Measurements from ENCODE around the gene CCNL1.

The CCNL1 gene

DNA sequence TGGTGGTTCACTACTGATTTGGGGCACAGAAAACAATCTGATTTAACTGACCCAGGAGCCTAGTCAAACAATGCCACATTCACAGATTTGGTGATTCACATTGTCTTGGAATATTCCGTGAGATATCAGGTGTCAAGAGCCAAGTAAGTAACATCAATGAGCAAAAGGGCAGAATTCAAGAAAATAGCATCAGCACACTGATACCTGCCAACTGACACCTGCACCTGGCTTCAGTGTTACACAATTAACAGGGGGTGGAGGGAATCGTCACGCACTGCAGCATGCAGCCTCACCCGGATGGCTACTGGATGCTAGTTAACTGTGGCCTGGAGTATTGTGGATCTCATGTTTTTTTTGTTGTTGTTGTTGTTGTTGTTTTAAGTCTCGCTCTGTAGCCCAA, 17.6 kb downstream of the CCNL1 start:
- DNase-seq = no peak

DNA sequence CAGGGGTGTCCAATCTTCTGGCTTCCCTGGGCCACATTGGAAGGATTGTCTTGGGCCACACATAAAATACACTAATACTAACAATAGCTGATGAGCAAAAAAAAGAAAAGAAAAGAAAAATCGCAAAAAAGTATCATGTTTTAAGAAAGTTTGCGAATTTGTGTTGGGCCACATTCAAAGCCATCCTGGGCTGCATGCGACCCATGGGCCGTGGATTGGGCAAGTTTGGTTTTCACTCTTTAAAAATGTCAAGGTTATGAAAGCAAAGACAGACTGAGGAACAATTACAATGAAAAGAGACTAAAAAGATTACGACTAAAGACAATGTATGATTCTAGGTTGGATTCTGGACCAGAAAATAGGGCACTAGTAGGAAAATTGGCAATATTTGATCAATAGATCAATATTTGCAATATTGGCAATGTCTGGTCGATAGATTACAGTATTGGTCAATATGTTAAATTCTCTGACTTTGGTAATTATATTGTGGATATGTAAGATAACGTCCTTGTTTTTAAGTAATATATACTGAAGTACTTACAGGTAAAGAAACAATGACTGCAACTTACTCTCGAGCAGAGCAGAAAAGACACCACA, 19.9 kb downstream of the CCNL1 start:
- DNase-seq = no peak

DNA sequence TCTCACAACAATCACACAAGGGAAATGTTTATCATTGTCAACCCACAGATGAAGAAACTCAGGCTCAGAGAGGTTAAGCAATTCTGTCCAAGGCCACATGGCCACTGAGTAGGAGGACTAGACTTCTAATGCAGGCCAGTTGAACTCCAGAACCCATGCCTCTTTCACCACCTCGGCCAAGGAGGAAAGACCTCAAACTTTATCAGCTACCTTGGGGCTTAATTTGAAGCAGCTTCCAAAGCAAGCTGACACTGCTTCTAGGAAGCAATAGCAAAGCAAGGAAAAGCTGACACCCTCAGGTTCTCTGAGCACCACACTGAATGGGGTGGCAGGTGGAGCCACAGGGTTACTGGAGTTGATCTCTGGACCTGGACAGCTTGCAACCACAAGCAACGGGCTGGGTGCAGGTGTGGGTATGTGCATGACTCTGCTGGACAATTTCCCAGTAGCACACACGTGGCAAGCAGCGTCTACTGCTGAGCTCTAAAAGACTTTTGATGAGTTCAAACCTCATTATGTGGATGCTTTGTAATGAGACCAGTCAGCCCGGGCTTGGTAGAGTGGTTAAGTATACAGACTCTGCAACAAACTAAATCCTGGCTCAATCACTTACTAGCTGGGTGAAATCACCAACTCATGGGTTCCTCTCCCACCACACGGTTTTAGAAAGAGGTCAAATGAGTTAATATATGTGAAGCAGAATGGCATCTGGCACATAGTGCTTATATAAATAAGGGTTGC, 23.1 kb downstream of the CCNL1 start:
- DNase-seq = no peak

DNA sequence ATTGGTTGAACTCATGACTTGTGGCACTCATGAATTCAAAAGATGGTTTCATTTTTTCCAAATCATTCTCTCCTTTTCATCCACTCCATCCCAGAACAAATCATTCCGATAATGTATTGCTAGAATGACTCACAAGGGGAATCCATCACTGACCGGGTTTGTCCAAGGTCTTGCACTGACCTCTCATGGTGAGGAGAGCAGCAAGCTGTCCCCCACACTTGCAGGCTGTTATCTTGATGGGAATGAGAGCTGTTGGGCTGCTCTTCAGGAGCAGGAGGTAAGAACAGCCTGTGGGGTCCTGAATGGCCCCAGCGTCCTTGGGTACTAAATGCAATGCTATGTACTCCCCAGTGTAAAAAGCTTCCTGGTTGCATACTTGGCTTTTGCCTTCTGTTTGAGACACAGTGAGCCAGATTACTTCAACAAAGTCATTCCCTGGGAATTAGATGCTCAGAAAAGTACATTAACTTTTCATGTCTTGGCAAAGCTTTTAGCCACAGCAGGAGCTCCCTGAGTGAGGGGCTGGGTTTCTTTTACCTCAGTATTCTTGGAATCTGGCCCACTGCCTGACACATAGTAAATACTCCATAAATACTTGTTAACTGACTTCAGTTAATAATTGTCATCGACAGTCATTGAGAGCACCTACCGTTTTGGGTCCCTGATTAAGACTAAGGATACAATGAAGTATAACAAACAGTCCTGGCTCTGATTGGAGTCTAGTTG, 24.1 kb downstream of the CCNL1 start:
- no peak for DNase-seq

DNA sequence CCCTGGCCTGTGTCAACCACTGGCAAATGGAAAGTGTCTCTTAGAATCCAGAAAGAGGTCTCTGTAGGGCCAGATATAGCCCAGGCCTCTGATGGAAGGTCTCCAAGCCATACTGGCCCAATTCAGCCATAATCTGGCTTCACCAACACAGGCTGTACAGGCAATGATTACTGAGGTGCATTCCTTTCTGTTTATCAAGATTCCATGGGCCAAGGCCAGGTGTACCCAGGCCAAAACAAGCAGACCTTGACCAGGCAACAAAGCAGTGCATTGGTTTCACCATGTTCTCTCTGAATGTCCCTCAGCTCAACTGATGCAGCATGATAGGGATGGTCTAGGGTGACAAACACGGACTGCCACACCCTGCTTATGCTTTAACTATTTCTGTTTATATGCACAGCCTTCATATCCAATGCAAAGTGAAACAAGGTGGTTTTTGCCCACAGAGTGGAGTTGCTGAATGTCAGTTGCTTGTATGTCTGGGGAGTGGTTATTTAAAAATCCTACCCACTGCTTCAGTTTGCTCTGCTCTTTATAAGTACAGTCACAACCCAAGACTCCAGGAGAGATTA, 25.2 kb downstream of the CCNL1 start:
- DNase-seq = no peak

DNA sequence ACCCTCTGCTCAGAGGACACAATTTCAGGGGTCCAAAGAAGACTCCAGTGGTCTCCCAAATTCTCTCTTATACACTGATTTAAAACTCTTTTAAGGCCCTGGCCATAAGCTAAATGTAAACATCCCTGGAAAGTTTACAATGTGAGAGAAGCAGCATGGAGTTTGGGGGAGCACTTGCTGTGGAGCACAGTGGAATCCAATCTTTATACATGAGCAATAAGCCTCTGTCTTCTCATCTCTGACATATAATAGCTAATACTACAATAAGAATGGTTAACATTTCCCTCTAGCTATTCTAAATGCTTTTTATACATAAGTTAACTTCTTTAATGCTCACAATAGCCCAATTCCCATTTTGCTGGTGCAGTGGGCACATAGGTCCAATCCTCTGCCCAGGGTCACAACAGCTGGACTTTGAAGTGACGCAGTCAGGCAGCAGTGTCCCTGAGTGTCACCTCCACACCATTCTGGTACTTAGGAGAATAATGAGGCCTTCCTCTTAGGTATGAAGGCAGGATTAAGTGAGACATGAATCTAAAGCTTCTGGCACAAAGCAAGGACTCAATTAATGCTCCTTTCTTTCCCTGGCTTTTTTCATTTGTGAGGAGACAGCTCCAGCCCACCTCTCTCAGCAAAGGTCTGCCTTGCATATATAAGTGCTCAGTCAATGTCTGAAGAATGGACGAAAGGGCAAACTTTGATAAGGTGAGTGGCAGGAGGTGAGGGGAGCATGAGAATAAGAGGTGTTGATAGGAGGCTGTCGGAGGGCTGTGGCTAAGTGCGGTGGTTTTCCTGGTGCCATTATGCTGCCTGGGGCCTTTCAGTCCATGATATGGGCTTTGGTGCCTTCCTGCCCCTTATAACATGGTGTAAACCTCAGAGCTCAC, 26.3 kb downstream of the CCNL1 start:
- DNase-seq = no peak

DNA sequence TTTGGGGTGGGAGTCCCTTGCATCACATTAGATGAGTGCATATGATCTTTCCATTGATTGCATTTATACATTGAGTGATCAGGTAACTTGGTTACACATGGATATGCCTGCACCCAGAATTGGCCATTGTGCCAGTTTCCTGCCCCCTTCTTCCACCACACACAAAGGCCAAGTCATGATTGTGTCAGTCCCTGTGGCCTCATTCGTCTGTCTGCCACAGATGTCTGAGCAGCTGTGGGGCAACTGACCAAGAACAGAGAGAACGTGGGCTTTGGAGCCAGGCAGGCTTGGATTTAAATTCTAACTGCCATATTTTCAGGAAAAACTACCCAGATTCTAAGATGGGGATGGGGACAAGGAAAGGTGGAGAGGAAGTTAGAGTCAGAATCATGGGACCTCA, 27.0 kb downstream of the CCNL1 start:
- no peak for DNase-seq

DNA sequence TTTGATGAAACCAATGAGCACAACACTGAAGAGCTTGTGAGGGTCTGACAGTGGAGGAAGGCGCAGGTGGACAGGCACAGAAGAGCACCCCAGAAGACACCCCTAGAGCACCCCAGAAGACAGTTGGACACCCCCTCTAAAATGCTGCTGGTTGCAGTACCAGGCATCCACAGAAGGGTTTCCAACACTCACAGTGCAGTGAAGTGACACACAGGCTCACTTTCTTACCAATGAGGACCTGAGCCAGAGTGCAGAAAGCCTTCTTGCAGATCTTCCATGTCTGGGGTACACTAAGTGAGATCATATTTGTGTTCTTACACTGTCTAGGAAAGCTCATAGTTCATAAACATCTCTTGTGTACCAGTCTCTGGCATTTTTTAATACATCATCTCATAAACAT, 27.6 kb downstream of the CCNL1 start:
- no peak for DNase-seq

DNA sequence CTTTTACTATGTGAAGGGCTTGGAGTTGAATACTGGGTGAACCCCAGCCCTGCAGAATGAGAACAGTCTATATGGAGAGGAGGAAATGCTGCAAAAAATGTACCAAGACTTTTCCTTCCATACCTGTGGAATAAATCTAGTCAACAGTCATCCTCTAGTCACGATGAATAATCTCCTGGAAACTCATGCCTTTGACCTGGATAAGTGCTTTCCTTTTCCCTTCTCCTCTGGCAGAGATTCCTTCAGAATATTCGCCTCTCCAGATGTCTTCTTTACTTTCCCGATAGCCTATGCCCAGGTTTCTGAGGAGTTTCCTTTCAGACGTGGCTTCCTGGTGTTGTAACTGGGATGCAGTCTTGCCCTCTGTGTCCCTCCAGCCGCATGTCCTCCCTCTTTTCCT, 28.1 kb downstream of the CCNL1 start:
- no peak for DNase-seq

DNA sequence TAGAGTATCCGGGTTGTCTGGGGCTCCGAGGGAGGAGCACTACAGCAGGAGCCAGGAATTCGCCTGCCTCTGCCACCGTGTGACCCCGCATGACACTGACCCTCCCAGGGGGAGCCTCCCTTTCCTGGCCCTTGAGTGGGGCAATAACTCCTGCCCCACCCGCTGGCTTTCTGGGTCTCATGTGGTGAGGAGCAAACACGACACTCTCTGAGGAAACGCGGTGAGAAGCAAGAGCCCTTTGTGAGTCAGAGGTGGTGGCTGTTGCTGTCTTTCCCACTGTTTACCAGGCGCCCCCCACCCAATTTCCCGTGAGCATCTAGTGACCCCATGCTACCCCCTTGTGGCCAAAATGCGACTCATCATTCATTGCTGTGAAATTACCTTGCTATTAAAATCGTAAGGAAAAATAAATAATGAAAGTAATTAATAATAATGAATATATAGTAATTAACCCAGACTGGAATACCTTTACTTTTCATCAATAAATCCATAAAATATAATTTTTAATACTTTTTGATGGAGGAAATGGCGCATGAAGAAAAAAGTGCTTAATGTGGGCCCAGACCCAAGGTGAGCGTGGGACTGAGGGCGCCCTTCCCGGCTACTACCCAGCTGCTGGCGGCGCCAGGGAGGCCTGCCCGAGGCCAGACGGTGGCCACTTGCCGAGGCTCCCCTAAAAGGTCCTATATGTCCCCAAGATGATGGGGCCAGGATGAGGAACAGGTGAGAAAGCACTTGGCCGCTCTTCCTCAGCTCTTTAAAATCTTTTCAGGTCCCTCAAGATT, 29.3 kb downstream of the CCNL1 start:
- peak; percentile 77 for DNase-seq

DNA sequence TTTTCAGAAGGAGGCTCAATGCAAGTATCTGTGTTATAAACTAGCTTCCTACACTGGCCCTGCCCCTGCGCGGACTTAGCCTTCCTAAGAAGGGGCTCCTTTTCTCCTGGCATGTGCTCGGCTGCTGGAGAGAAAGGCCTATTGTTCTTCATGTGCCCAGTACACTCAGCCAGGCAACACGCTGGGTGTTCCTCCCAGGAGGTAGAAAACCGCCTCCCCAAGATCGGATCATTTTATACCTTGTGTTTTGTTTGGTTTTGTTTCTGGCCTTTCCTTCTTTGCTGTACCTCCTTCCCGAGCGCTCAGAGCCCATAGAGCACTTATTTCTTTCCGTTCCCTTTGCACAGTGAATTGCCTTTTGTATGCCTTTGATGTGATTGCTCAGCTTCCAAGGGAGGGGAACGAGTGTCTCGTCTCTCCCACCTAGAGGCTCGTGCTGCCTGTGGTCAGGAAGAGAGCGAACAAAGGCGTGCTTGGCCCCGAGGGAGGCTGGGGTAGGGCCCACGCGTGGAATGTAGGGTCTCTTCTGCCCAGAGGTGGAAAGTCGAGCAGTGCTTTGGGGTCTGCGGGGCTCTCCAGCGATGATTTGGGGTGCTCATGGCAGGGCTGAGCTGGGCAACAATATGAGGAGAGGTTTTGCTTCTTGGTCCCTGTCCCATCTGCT, 30.0 kb downstream of the CCNL1 start:
- DNase-seq = peak; percentile 45

DNA sequence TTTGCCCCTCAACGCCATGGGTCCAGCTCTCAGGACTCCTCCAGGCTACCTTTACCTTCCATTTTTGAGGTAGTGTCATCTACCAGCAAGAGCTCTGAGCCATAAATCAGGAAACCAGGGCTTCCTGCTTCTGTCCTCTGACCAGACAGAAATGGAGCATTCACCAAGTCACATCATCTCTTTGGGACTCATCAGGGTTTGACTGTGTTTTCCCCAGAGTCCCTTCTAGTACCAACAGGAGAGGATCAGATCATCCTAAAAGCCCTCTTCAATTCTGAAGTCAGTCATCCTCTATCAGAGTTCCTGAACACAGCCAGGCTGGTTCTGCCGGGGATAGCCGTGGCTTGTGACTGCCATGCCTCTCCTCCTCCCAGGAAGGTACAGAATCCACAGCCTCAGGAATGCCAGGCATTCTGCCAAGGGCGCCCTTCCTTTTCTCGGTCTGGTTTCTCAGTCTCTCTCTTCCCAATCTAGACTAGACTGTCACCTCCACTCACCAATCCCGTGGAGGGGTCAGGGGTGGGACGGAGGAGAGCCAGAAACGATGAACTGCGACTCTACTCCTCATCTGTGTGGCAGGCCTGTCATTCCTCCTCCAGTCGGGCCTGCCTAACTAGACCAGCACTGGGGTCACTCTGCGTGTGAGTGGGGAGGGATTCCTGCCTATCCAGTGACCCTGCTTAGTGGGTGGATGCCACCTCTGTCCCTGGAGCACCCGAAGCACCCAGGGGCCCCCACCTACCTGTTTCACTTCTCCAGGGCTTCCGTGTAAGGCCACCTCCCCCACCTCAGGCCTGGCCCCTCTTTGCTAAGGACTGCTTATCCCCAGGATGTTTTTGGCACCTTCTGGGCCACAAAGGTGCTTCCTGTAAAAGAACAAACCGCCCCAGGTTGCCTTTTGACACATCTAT, 30.9 kb downstream of the CCNL1 start:
- DNase-seq = peak; percentile 35

DNA sequence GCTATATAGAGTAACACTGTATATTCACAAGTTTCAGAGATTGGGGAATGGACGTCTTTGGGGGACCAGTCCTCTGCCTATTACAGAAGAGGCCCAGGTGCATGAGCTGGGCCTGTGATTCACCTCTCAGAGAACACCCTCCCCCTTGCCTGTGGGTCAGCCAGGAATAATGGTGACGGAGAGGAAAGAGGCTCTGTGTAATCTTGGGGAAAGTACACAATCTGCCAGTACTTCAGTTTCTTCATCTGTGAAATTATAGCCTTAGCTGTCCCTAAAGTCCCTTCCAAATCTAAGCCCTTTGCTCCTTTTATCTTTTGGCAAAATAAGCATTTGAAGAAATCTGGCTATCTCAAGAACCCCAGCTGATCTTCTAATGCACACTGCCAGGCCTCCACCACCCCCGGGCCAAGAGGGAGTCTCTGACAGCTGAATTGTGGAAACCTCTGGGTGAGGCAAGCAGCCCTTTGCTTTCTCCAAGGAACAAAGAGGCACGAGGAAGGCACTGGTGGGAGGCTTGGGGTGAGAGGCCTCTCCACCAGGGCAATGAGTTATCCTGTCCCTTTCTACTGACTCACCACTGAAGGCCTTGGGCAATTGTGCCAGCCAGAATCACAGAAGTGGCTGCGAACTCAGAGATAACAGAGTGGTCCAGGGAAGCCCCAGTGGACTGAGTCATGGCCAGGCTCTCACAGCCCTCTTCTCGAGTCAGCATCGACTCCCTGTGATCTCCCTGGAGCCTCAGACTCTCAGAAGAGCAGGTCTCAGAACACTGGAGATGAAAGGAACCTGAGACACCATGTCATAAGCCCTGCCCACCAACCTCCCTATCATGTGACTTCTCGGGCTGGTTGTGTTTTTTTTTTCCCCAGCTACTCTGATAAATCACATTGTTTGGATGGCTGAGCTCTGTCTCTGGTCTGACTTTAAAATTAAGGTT, 31.8 kb downstream of the CCNL1 start:
- peak; percentile 68 for DNase-seq

DNA sequence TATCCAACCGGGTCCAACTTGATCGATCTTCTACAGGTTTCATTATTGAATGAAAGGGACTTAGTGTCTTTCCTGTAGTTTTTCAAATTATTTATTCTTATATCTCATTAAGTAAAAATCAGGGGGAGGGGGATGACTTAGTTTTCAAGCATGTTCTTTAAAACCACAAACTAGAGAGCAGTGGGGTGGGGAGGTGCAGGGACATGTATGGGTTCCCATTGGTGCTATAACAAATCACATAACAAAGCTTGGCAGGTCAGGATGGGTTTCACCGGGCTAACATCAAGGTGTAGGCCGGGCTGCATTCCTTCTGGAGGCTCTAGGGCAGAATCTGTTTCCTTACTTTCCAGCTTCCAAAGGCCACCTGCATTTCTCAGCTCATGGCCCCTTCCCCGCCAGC, 32.7 kb downstream of the CCNL1 start:
- DNase-seq = no peak

DNA sequence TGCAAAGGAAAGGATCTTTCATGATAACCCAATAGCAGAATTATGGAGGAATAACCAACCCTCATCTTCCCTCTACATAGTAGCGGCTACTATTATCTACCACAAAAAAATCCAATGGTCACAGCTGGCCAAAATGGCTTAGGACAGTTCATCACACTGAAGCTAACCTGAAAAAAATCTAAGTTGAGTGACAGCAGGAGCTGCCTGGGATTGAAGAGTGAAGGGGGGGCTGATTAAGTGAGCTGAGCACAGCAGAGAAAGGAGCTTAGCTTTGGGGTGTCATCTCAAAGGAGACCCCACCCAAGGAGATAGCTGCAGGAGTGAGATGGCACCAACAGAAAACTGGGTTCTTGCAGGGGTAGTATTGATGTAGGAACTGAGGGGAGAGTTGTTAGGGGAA, 33.6 kb downstream of the CCNL1 start:
- DNase-seq = no peak

DNA sequence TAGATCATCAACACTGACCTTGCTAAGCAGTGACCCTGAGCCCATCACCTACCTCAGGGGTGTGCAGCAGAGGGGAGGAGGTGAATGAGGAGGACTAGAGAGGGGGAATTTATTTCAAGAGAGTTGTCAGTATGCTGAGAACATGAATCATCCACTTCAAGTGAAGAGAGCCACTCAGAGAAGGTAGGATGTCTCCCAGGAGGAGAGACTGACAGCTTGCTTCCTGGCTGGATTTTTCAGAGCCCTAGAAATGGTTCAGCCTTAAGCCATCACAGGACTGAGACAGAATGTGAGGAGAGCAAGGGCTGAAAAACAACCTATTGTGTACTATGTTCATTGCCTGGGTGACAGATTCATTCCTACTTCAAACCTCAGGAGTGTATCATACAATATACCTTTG, 34.8 kb downstream of the CCNL1 start:
- DNase-seq = no peak

DNA sequence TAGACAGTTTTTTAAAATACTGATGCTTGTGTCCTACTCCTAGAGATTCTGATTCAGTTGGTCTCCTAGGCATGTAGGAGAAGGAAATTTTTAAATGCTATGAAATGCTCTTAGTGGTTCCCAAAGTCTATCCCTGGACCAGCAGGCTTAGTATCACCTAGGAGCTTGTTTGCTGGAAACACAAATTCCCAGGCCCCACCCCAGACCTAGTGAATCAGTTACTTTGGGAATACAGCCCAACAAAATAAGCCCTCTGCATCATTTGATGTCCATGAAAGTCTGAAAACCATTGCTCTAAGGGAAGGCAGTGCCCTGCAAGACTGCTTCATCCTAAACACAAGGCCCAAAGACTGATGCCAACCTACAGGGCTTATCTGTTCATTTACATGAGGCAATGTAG, 36.3 kb downstream of the CCNL1 start:
- no peak for DNase-seq

DNA sequence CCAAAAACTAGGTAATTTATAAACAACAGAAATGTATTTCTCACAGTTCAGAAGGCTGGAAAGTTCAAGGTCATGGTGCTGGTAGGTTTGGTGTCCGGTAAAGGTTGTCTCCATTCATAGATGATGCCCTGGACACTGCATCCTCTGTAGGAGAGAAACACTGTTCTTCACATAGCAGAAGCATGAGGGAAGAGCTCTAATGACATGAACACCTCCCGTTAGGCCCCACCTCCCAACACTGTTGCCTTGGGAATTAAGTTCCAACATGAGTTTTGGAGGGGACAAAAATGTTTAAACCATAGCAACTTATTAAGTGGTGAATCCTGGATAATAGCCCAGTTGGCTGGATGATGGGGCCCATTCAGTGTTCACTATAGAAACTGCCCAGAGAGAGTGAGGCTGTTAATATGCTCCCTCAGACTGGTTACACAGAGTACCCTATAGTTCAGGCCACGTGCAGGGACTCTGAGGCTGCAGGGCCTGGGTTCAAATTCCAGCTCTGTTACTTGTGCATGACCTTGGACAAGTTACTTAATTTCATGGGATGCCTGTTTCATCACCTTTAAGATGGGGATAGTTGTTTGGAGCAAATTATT, 37.0 kb downstream of the CCNL1 start:
- DNase-seq = no peak

DNA sequence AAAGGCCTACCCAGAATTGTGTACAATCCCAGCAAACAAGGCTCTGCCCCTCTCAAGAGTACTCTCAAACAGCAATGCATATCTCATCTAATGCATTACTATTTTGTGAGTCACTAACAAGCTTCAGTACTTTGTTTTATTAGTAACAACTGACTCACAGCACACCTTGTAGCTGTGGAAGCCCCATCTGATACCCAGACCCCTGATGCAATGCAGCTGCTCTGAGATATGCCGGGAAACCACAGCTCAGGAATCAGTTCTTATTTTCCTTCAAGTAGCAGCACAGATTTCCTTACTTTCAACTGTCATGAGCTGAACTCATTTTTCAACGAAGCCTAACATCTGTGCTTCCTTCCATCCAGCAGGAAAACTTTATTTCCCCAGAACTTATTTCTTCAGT, 37.8 kb downstream of the CCNL1 start:
- no peak for DNase-seq
